HCT116 (cell line): ENCODE measurements around the gene MYL5. TPM values are rescaled to one million over a fixed set of nuclear protein-coding genes. Genes with fewer than 3 reads are reported as not detected.
A peak's percentile ranks its signal among the peaks of the same experiment; 100 is the strongest.

Experiments used
- ATAC-seq: fragments of 200-7000 bp; cut with Tn5 transposase; 2 replicates; pipeline ENCODE4 v1.9.1; 2020; ENCODE audit warnings: mild to moderate bottlenecking, moderate library complexity
- BruUV-seq: library from RNA; stranded (reverse); fragments of 400-500 nt; replicated peaks from 2 replicates; lab custom pipeline; 2021; lab: Mats Ljungman, UMichigan
- CTCF ChIA-PET: fragments of 300-600 bp; sonication (Branson Sonifier 250); formaldehyde crosslinking; loops from one replicate; lab custom pipeline; 2021; ENCODE audit warnings: antibody characterized with exemption; lab: Charles Lee
- POLR2A ChIA-PET: fragments of 300-600, 350-600 bp; sonication (Branson Sonifier 250); formaldehyde crosslinking; loops from one replicate; lab custom pipeline; 2021; ENCODE audit warnings: antibody characterized with exemption; lab: Charles Lee
- RAD21 ChIA-PET, 2 experiments: fragments of 300-600 bp; sonication (Branson Sonifier 250); formaldehyde crosslinking; loops; one replicate each; lab custom pipeline; 2023; ENCODE audit warnings: low total read pairs in 2 of 2; ENCODE audit not compliant: uncharacterized antibody in 2 of 2, unreplicated experiment in 2 of 2, low non-redundant PET in 1 of 2; lab: Charles Lee
- DNase-seq: peaks from one replicate; pipeline ENCODE4 v3.0.0-alpha.2; 2010; ENCODE audit warnings: low read depth, low spot score
- H2AFZ ChIP-seq: fragments of 200-600 bp; shearing (Covaris generic), sonication (generic); 2 replicates; pipeline ENCODE4 v1.6.1; 2017; ENCODE audit warnings: low read depth, mixed run types, mixed read lengths, antibody characterized with exemption, low read length; ENCODE audit not compliant: poor library complexity, severe bottlenecking
- H3K27ac ChIP-seq: 2 replicates; pipeline ENCODE4 v1.5.1; 2012; ENCODE audit warnings: low read depth, low read length
- H3K27me3 ChIP-seq: fragments of 200-600 bp; sonication (generic); 2 replicates; pipeline ENCODE4 v1.6.1; 2016; ENCODE audit warnings: mixed run types, low read length, mixed read lengths; ENCODE audit not compliant: insufficient read depth
- H3K36me3 ChIP-seq, 2 experiments: fragments of 200-500 bp in 1 of 2; fragments of 200-600 bp in 1 of 2; sonication (Bioruptor generic) in 1 of 2; sonication (generic) in 1 of 2; 2 replicates each; pipeline versions ENCODE4 v1.5.1 to v1.6.1; 2014 to 2016; ENCODE audit warnings: low read length in 2 of 2, inconsistent platforms in 1 of 2, mixed read lengths in 1 of 2, mixed run types in 1 of 2; ENCODE audit not compliant: insufficient read depth in 2 of 2, control insufficient read depth in 1 of 2
- H3K4me1 ChIP-seq, 2 experiments: fragments of 200-600 bp in 1 of 2; sonication (generic) in 1 of 2; 2 replicates each; pipeline versions ENCODE4 v1.5.1 to v1.6.1; 2012 to 2017; ENCODE audit warnings: low read length in 2 of 2, inconsistent platforms in 1 of 2, mild to moderate bottlenecking in 1 of 2, mixed read lengths in 1 of 2, mixed run types in 1 of 2, moderate library complexity in 1 of 2; ENCODE audit not compliant: insufficient read depth in 2 of 2, control insufficient read depth in 1 of 2
- H3K4me2 ChIP-seq: fragments of 200-600 bp; sonication (generic); 2 replicates; pipeline ENCODE4 v1.6.1; 2017; ENCODE audit warnings: mixed run types, low read length, mixed read lengths
- H3K4me3 ChIP-seq, 2 experiments: fragments of 200-600 bp in 1 of 2; sonication (generic) in 1 of 2; replicated peaks in 1 of 2; 2 replicates each; pipeline ENCODE4 v1.5.1; 2011 to 2016; ENCODE audit warnings: low read length in 2 of 2, control low read depth in 1 of 2, low read depth in 1 of 2, mild to moderate bottlenecking in 1 of 2, mixed read lengths in 1 of 2, mixed run types in 1 of 2
- H3K79me2 ChIP-seq: fragments of 200-600 bp; sonication (generic); 2 replicates; pipeline ENCODE4 v1.6.1; 2017; ENCODE audit warnings: mild to moderate bottlenecking, mixed run types, low read length, moderate library complexity, mixed read lengths; ENCODE audit not compliant: insufficient read depth
- H3K9ac ChIP-seq: fragments of 200-600 bp; sonication (generic); 2 replicates; pipeline ENCODE4 v1.6.1; 2016; ENCODE audit warnings: low read length, mixed read lengths
- H3K9me2 ChIP-seq: fragments of 200-600 bp; sonication (generic), shearing (Covaris generic); 2 replicates; pipeline ENCODE4 v1.6.1; 2017; ENCODE audit warnings: mixed run types, mild to moderate bottlenecking, moderate library complexity; ENCODE audit not compliant: insufficient read depth
- H3K9me3 ChIP-seq, 2 experiments: fragments of 200-500 bp in 1 of 2; fragments of 200-600 bp in 1 of 2; sonication (Bioruptor generic) in 1 of 2; sonication (generic) in 1 of 2; 2 replicates each; pipeline ENCODE4 v1.6.1; 2014 to 2017; ENCODE audit warnings: low read length in 2 of 2, mixed read lengths in 2 of 2, inconsistent platforms in 1 of 2, low read depth in 1 of 2, mild to moderate bottlenecking in 1 of 2, mixed run types in 1 of 2, moderate library complexity in 1 of 2; ENCODE audit not compliant: control insufficient read depth in 1 of 2, insufficient read depth in 1 of 2
- H4K20me1 ChIP-seq: fragments of 200-600 bp; sonication (generic), shearing (Covaris generic); 2 replicates; pipeline ENCODE4 v1.6.1; 2017; ENCODE audit warnings: mixed run types, mild to moderate bottlenecking, moderate library complexity; ENCODE audit not compliant: insufficient read depth
- CEBPB ChIP-seq: IDR thresholded peaks from 2 replicates; pipeline ENCODE4 v1.6.1; 2012; ENCODE audit warnings: low read depth
- CTCF ChIP-seq, 3 experiments: fragments of 200-600 bp in 1 of 3; sonication (generic) in 1 of 3; IDR thresholded peaks in 2 of 3; conservative IDR thresholded peaks in 1 of 3; 2 replicates each; pipeline ENCODE4 v1.5.1; 2012 to 2017; ENCODE audit warnings: low read depth in 2 of 3, low read length in 2 of 3, antibody characterized with exemption in 1 of 3, borderline replicate concordance in 1 of 3, control low read depth in 1 of 3, mild to moderate bottlenecking in 1 of 3, mixed read lengths in 1 of 3, mixed run types in 1 of 3, moderate library complexity in 1 of 3; ENCODE audit not compliant: insufficient read depth in 1 of 3
- EZH2phosphoT487 ChIP-seq: fragments of 200-600 bp; IDR thresholded peaks from 2 replicates; pipeline ENCODE4 v1.6.1; 2018; ENCODE audit warnings: antibody characterized with exemption, borderline replicate concordance
- POLR2AphosphoS5 ChIP-seq: IDR thresholded peaks from 2 replicates; pipeline ENCODE4 v1.6.1; 2011; ENCODE audit warnings: mild to moderate bottlenecking, low read depth, low read length, moderate library complexity
- RAD21 ChIP-seq: IDR thresholded peaks from 2 replicates; pipeline ENCODE4 v1.6.1; 2012; ENCODE audit warnings: low read depth, mild to moderate bottlenecking
- intact Hi-C: fragments of 100-400 bp; cut with micrococcal nuclease; formaldehyde crosslinking; loops from 2 replicates; pipeline ENCODE4 v1.10.0; 2022
- total RNA-seq: library from RNA; stranded (reverse); gene quantifications from one replicate; pipeline ENCODE4 v1.2.1, GENCODE V29; 2021; ENCODE audit not compliant: unreplicated experiment

Gene MYL5
- total RNA-seq, 1 experiment from 2014 or later: 14.0 TPM

- ATAC-seq (no peak), DNase-seq (no peak)
- peak overlapping the region; percentile 3; the same call in 1 of the 2 replicates for H3K27ac ChIP-seq
- no peak overlapping the region for H3K9ac ChIP-seq
- H2AFZ ChIP-seq: no peak overlapping the region
- H3K9me2 ChIP-seq: no peaks in the 10 kb centered on the region
- peaks cover 5 to 14% of the 10 kb centered on the region in 2 experiments for H3K36me3 ChIP-seq
- ChIA-PET RAD21 (no interaction called here), CTCF (no interaction called here), POLR2A (no interaction called here)
- TF ChIP-seq CTCF (IDR thresholded peaks at IDR 0.05 in 2 of 3, conservative IDR thresholded peaks at IDR 0.05 in 1 of 3; ENCODE audit: borderline replicate concordance in 1 of 3, insufficient read depth in 1 of 3, low read depth in 2 of 3, low read length in 2 of 3): no peak
- TF ChIP-seq CEBPB: no peak
- TF ChIP-seq EZH2phosphoT487: no peak
- BruUV-seq: no TSS peak
- intact Hi-C loops: loop anchor here (10.0 kb wide), 1 partner anchor 202 kb away; no protein-coding TSS in a partner anchor
- no peak overlapping the region for H3K4me3 ChIP-seq
- no peak overlapping the region for H3K4me2 ChIP-seq
- H3K9me3 ChIP-seq: no peaks in the 10 kb centered on the region
- peaks cover 24 to 55% of the 10 kb centered on the region in 2 experiments for H3K4me1 ChIP-seq
- H3K27me3 ChIP-seq: no peaks in the 10 kb centered on the region
- no peaks in the 10 kb centered on the region for H4K20me1 ChIP-seq
- peaks cover 26% of the 10 kb centered on the region for H3K79me2 ChIP-seq
These were observed 2.5 kb downstream of the MYL5 start for GRCh38 chr4:676871-677235.

GRCh38 chr4:677431-678293 lies 3.3 kb downstream of the MYL5 start:
- Histone ChIP-seq H3K36me3 (peaks cover 0 to 6% of the 10 kb centered on the region in 2 experiments; a peak in 1 of 4 replicates), H3K9me3 (no peaks in the 10 kb centered on the region), H3K4me1 (peaks cover 28 to 60% of the 10 kb centered on the region in 2 experiments), H2AFZ (no peak overlapping the region), H3K27me3 (no peaks in the 10 kb centered on the region), H3K9ac (peak overlapping the region; percentile 41), H3K9me2 (no peaks in the 10 kb centered on the region), H3K27ac (peak overlapping the region; percentile 14; the same call in 1 of the 2 replicates), H3K4me3 (peak overlapping the region in 1 of 2 experiments; percentile 17; a peak in 1 of 4 replicates), H3K79me2 (peaks cover 18% of the 10 kb centered on the region), H4K20me1 (no peaks in the 10 kb centered on the region), H3K4me2 (peak overlapping the region; percentile 60)
- no TSS peak for BruUV-seq
- CTCF ChIA-PET: interaction anchor here (1.0 kb wide), 1 partner anchor 9 kb away, joined by 5 read pairs; no protein-coding TSS in a partner anchor
- TF ChIP-seq POLR2AphosphoS5: peak; percentile 66
- TF ChIP-seq RAD21: no peak
- peak; percentile 45 for DNase-seq
- RAD21 ChIA-PET: no interaction called here
- POLR2A ChIA-PET: no interaction called here
- intact Hi-C loops: loop anchor here (10.0 kb wide), 1 partner anchor 203 kb away; no protein-coding TSS in a partner anchor
- ATAC-seq: peak; percentile 53
